Transverse colon (tissue), 4 donors: ENCODE results near the gene ZNF335.

Experiments used
- CTCF ChIP-seq, 5 experiments: fragments of 200-600 bp in 3 of 5; fragments of 450-650 bp in 2 of 5; sonication (generic) in 3 of 5; IDR thresholded peaks; 1 replicate in 2 of 5; 2 replicates in 3 of 5; pipeline ENCODE4 v1.5.1; 2016 to 2017; ENCODE audit warnings: antibody characterized with exemption in 5 of 5, inconsistent platforms in 3 of 5, mild to moderate bottlenecking in 2 of 5, moderate library complexity in 1 of 5
- EP300 ChIP-seq: sonication (generic); formaldehyde crosslinking; IDR thresholded peaks from one replicate; pipeline ENCODE4 v1.6.1; 2017; ENCODE audit warnings: antibody characterized with exemption, low read depth
- POLR2A ChIP-seq: fragments of 450-650 bp; IDR thresholded peaks from one replicate; pipeline ENCODE4 v1.6.1; 2016; ENCODE audit warnings: antibody characterized with exemption, mild to moderate bottlenecking, moderate library complexity
- POLR2AphosphoS5 ChIP-seq, 3 donors: sonication (generic); formaldehyde crosslinking; IDR thresholded peaks; one replicate each; pipeline ENCODE4 v1.6.1; 2016; ENCODE audit warnings: antibody characterized with exemption in 3 of 3

DNA sequence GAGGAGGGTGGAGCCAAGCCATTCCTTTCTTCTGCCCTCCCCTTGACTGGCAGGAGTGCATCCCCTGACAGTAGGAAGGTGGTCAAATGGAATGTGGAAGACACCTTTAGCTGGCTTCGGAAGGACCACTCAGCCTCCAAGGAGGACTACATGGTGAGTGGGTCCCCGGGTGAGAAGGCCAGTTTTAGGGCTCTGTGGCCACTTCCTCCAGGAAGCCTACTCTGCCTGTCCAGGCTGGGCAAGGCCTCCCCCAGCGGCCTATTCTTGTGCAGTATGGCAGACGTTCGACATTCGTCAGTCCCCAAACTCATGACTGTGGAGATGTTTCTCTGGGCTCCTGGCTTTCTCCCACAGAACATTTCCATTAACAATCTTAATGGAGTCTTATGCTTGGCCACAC is 28.4 kb downstream of the ZNF335 start:
- no peak for TF ChIP-seq POLR2A
- no peak for TF ChIP-seq CTCF (IDR thresholded peaks at IDR 0.05)
- no peak for TF ChIP-seq POLR2AphosphoS5 (IDR thresholded peaks at IDR 0.05)
- no peak for TF ChIP-seq EP300
